SK-N-SH treated with all-trans-retinoic acid at 6 μM for 48 hours (cell line): ENCODE results near the gene ALPP.
"Not testable (repeated sequence)": the region's sequence is repeated elsewhere in the genome, so short reads cannot be mapped to it uniquely, and the experiment has no call there.

Source experiments
- ATAC-seq: fragments of 200-7000 bp; cut with Tn5 transposase; 3 replicates; pipeline ENCODE4 v1.9.1; 2020; ENCODE audit warnings: mild to moderate bottlenecking, moderate library complexity
- ARNTL ChIP-seq: fragments of 450-650 bp; formaldehyde crosslinking; IDR thresholded peaks from 2 replicates; pipeline ENCODE4 v1.5.0; 2020; ENCODE audit warnings: low read depth, mild to moderate bottlenecking, moderate library complexity, borderline replicate concordance
- BACH2 ChIP-seq: fragments of 250-450 bp; sonication (Bioruptor Pico); IDR thresholded peaks from 2 replicates; pipeline ENCODE4 v1.9.0; 2021; ENCODE audit warnings: mild to moderate bottlenecking, borderline replicate concordance
- CSDC2 ChIP-seq: fragments of 250-450 bp; sonication (Bioruptor Pico); IDR thresholded peaks from 2 replicates; pipeline ENCODE4 v1.5.0; 2020; ENCODE audit warnings: mild to moderate bottlenecking, moderate library complexity
- ESRRG ChIP-seq: fragments of 250-450 bp; sonication (Bioruptor Pico); IDR thresholded peaks from 2 replicates; pipeline ENCODE4 v1.6.1; 2021; ENCODE audit warnings: mild to moderate bottlenecking
- ISL1 ChIP-seq: fragments of 250-450 bp; sonication (Bioruptor Pico); IDR thresholded peaks from 2 replicates; pipeline ENCODE4 v2.1.2; 2022; ENCODE audit warnings: mild to moderate bottlenecking, moderate library complexity
- OSR1 ChIP-seq: fragments of 250-450 bp; sonication (Bioruptor Pico); IDR thresholded peaks from 2 replicates; pipeline ENCODE4 v1.8.0; 2022; ENCODE audit warnings: moderate library complexity, mild to moderate bottlenecking, inconsistent platforms
- PPARA ChIP-seq: fragments of 250-450 bp; sonication (Bioruptor Pico); IDR thresholded peaks from 2 replicates; pipeline ENCODE4 v1.5.0; 2020; ENCODE audit warnings: mild to moderate bottlenecking, borderline replicate concordance
- RARB ChIP-seq: fragments of 250-450 bp; sonication (Bioruptor Pico); IDR thresholded peaks from 2 replicates; pipeline ENCODE4 v1.8.0; 2021; ENCODE audit warnings: mild to moderate bottlenecking, moderate library complexity
- SNAI2 ChIP-seq: fragments of 250-450 bp; sonication (Bioruptor Pico); IDR thresholded peaks from 2 replicates; pipeline ENCODE4 v1.5.0; 2020; ENCODE audit warnings: mild to moderate bottlenecking, moderate library complexity
- TCF4 ChIP-seq: fragments of 250-450 bp; sonication (Bioruptor Pico); IDR thresholded peaks from 2 replicates; pipeline ENCODE4 v1.8.0; 2021; ENCODE audit warnings: mild to moderate bottlenecking, moderate library complexity, borderline replicate concordance
- TOX ChIP-seq: fragments of 250-450 bp; sonication (Bioruptor Pico); IDR thresholded peaks from 2 replicates; pipeline ENCODE4 v1.8.0; 2021; ENCODE audit warnings: mild to moderate bottlenecking, moderate library complexity, borderline replicate concordance
- ZFP30 ChIP-seq: fragments of 450-650 bp; formaldehyde crosslinking; IDR thresholded peaks from 2 replicates; pipeline ENCODE4 v1.5.0; 2022; ENCODE audit warnings: mild to moderate bottlenecking, moderate library complexity
- ZNF565 ChIP-seq: fragments of 450-650 bp; formaldehyde crosslinking; conservative IDR thresholded peaks from 2 replicates; pipeline ENCODE4 v1.5.0; 2020; ENCODE audit warnings: low read depth, mild to moderate bottlenecking, moderate library complexity
- ZNF70 ChIP-seq: fragments of 450-650 bp; formaldehyde crosslinking; IDR thresholded peaks from 2 replicates; pipeline ENCODE4 v1.5.0; 2020; ENCODE audit warnings: mild to moderate bottlenecking, moderate library complexity
- TF ChIP-seq, protein P1 (sequence below): fragments of 250-450 bp; sonication (Bioruptor Pico); IDR thresholded peaks from 2 replicates; pipeline ENCODE4 v1.8.0; 2020; ENCODE audit warnings: mild to moderate bottlenecking, moderate library complexity, borderline replicate concordance
- TF ChIP-seq, protein P2 (sequence below): fragments of 250-450 bp; sonication (Bioruptor Pico); IDR thresholded peaks from 2 replicates; pipeline ENCODE4 v1.5.0; 2020; ENCODE audit warnings: mild to moderate bottlenecking, moderate library complexity
- TF ChIP-seq, protein P3 (sequence below): fragments of 250-450 bp; sonication (Bioruptor Pico); IDR thresholded peaks from 2 replicates; pipeline ENCODE4 v1.8.0; 2021; ENCODE audit warnings: low read depth, mild to moderate bottlenecking, moderate library complexity, borderline replicate concordance
- TF ChIP-seq, protein P4 (sequence below): fragments of 250-450 bp; sonication (Bioruptor Pico); IDR thresholded peaks from 2 replicates; pipeline ENCODE4 v1.5.1; 2021; ENCODE audit warnings: mild to moderate bottlenecking, moderate library complexity

ALPP gene

DNA sequence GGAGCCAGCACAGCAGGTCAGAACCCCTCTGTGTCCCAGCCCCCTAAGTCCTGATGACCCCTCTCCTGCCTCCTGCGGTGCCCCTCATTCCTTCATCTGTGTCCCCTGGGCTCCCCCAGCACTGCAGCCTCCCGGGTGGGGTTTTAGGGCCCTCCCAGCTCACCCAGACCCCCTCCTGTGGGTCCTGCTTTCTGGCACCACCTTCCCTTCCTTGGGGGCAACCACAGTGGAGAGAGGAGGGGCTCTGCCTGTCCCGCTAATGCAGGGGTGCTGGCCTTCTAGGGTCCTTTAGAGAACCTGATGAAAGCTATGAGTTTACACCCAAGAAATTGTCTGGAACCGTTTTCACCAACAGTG is 42.7 kb upstream of the ALPP start (continued):
- TF ChIP-seq RARB (CRISPR knock-in tag): no peak
- no peak for TF ChIP-seq BACH2 (CRISPR knock-in tag)

DNA sequence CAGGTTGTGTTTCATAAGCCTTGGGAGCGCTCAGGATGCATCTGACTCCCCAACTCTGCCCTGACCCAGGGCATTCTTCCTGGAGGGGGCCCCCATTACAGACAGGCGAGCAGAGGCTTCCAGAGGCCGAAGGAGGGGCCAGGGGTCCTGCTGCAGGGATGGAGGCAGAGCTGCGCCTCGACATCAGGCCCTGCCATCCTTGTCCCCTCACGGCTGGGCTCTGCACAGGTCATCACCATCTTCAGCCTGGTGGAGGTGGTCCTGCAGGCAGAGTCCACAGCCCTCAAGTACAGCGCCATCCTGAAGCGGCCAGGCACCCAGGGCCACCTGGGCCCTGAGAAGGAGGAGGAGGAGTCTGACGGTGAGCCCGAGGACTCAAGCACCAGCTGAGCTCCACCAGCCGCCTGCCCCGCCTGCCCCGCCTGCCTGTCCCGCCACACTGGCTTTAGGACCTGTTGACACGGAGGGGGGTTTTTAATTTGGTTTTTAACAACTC is 42.3 kb upstream of the ALPP start:
- no peak for ATAC-seq
- no peak for TF ChIP-seq ARNTL (CRISPR knock-in tag)
- no peak for TF ChIP-seq TOX
- TF ChIP-seq, protein P1, sequence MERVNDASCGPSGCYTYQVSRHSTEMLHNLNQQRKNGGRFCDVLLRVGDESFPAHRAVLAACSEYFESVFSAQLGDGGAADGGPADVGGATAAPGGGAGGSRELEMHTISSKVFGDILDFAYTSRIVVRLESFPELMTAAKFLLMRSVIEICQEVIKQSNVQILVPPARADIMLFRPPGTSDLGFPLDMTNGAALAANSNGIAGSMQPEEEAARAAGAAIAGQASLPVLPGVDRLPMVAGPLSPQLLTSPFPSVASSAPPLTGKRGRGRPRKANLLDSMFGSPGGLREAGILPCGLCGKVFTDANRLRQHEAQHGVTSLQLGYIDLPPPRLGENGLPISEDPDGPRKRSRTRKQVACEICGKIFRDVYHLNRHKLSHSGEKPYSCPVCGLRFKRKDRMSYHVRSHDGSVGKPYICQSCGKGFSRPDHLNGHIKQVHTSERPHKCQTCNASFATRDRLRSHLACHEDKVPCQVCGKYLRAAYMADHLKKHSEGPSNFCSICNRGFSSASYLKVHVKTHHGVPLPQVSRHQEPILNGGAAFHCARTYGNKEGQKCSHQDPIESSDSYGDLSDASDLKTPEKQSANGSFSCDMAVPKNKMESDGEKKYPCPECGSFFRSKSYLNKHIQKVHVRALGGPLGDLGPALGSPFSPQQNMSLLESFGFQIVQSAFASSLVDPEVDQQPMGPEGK: no peak
- TF ChIP-seq, protein P2, sequence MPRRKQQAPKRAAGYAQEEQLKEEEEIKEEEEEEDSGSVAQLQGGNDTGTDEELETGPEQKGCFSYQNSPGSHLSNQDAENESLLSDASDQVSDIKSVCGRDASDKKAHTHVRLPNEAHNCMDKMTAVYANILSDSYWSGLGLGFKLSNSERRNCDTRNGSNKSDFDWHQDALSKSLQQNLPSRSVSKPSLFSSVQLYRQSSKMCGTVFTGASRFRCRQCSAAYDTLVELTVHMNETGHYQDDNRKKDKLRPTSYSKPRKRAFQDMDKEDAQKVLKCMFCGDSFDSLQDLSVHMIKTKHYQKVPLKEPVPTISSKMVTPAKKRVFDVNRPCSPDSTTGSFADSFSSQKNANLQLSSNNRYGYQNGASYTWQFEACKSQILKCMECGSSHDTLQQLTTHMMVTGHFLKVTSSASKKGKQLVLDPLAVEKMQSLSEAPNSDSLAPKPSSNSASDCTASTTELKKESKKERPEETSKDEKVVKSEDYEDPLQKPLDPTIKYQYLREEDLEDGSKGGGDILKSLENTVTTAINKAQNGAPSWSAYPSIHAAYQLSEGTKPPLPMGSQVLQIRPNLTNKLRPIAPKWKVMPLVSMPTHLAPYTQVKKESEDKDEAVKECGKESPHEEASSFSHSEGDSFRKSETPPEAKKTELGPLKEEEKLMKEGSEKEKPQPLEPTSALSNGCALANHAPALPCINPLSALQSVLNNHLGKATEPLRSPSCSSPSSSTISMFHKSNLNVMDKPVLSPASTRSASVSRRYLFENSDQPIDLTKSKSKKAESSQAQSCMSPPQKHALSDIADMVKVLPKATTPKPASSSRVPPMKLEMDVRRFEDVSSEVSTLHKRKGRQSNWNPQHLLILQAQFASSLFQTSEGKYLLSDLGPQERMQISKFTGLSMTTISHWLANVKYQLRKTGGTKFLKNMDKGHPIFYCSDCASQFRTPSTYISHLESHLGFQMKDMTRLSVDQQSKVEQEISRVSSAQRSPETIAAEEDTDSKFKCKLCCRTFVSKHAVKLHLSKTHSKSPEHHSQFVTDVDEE (CRISPR knock-in tag): no peak
- TF ChIP-seq SNAI2 (CRISPR knock-in tag): no peak
- TF ChIP-seq PPARA (CRISPR knock-in tag): no peak
- no peak for TF ChIP-seq TCF4 (CRISPR knock-in tag)
- TF ChIP-seq RARB (CRISPR knock-in tag): no peak
- TF ChIP-seq ZFP30 (CRISPR knock-in tag): no peak
- no peak for TF ChIP-seq CSDC2 (CRISPR knock-in tag)
- TF ChIP-seq OSR1 (CRISPR knock-in tag): no peak
- TF ChIP-seq ZNF70: no peak

DNA sequence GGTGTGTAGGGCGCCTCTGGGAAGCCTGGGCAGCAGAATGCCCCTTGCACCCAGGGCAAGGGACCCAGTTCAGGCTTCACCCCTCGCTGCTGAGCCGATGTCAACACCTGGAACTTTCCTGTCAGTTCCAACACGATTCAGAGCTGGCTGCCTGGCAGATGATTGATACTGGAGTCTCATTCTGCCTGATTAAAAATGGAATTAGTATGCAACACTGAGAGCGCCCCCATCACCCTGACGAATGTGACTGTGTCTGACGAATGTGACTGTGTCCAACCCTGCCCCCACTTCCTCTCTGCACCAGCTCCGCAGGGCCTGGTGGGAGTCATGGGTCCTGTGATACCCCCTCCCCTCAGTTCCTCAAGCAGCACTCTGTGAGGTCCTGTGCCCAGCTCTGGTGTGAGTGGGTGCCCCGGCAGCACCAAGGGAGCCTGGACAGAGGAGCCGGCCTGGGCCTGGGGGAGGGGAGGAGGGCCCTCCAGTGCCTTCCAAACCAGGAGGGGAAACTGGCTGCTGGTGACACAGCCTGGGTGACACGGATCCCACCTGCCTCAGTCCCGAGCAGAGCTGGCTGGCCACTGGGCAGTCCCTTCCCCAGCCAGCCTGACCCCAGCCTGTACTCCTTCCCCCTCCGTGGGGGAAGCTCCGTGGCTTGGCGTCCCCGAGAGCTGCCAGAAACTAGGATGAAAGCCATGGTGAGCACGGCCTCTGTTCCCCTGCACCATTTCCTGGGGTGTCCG is 41.4 kb upstream of the ALPP start:
- TF ChIP-seq, protein P3, sequence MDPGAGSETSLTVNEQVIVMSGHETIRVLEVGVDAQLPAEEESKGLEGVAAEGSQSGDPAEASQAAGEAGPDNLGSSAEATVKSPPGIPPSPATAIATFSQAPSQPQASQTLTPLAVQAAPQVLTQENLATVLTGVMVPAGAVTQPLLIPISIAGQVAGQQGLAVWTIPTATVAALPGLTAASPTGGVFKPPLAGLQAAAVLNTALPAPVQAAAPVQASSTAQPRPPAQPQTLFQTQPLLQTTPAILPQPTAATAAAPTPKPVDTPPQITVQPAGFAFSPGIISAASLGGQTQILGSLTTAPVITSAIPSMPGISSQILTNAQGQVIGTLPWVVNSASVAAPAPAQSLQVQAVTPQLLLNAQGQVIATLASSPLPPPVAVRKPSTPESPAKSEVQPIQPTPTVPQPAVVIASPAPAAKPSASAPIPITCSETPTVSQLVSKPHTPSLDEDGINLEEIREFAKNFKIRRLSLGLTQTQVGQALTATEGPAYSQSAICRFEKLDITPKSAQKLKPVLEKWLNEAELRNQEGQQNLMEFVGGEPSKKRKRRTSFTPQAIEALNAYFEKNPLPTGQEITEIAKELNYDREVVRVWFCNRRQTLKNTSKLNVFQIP (CRISPR knock-in tag): no peak
- TF ChIP-seq ZFP30 (CRISPR knock-in tag) (no peak), SNAI2 (CRISPR knock-in tag) (no peak), PPARA (CRISPR knock-in tag) (no peak), ESRRG (CRISPR knock-in tag) (no peak), ZNF70 (no peak), ZNF565 (CRISPR knock-in tag) (no peak), ISL1 (CRISPR knock-in tag) (no peak)
- TF ChIP-seq, protein P4, sequence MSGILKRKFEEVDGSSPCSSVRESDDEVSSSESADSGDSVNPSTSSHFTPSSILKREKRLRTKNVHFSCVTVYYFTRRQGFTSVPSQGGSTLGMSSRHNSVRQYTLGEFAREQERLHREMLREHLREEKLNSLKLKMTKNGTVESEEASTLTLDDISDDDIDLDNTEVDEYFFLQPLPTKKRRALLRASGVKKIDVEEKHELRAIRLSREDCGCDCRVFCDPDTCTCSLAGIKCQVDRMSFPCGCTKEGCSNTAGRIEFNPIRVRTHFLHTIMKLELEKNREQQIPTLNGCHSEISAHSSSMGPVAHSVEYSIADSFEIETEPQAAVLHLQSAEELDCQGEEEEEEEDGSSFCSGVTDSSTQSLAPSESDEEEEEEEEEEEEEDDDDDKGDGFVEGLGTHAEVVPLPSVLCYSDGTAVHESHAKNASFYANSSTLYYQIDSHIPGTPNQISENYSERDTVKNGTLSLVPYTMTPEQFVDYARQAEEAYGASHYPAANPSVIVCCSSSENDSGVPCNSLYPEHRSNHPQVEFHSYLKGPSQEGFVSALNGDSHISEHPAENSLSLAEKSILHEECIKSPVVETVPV (CRISPR knock-in tag): no peak
- TF ChIP-seq, protein P2 (CRISPR knock-in tag): no peak
- ATAC-seq: no peak

DNA sequence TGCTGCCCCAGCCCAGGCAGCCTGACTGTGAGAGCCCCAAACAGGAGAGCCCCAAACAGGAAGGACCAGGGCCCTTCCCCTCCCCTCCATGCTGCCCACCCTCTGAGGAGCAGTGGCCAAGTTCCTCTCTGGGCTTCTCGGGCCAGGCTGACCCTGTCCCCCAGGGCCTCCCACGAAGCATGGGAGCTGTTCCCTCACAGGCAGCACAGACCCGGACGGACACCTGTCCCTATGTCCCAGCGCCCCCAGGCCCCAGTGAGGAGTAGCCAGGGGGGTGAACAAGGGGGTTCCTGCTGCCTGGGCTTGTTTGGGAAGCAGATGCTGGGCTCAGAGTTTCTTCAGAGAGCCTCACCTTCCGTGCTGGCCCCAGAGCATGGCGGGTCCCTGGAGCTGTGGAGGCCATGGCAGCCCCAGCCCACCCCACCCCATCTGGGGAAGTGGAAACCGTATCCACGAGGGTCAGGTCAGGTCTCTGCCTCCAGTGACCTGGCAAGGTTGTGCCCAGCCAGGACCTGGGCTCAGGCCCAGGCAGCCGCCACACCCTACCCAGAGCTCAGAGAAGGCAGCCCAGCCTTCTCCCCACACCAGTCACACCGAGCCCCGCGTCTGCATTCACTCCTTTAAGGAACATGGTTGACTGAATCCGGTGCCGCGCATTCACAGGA is 40.3 kb upstream of the ALPP start:
- not testable (repeated sequence) for ATAC-seq
